Activated naive CD4-positive, alpha-beta T cell (primary cell): ENCODE data around the gene SGIP1.

Experiments
- DNase-seq, 4 experiments: peaks; one replicate each; lab custom pipeline; 2025; lab: John Stamatoyannopoulos, UW

Gene SGIP1

GRCh38 chr1:66533804-66534740 is at the start of gene SGIP1:
TSS of gene SGIP1 (plus strand) at chr1:66534153. CDS start at chr1:66534359, 206 bp downstream.
- DNase-seq = no peak

GRCh38 chr1:66489151-66489550 is 44.8 kb upstream of the SGIP1 start:
- DNase-seq = no peak

DNA sequence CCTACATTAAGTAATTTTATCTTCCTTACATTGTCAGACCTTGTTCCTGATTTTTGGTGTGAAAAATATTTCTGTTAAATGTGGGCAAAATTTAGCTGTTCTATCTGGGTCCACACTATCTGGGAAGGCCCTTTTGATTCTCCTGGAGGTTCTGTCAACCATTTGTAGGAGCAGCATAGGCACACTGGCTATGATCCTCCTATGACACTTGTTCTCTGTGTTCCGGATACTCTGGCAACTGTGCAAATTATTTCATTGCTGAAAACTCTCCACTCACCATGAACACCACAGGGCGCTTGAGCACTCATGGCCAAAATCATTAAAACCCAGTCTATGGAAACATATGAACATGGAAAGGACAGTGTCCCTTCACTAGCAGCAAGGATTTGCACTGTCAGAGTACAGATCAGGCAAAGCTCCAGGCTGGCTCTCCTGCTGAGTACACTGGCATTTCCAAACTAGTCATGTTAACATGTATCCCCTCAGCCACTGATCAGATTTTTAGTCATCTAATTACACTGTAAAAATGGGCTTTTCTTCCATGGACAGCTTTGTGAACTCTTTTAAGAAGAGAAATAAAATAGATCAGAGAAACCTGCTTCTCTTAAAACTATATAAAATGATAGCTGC is 43.9 kb upstream of the SGIP1 start:
- no peak for DNase-seq

GRCh38 chr1:66490816-66491215 is 43.1 kb upstream of the SGIP1 start:
- no peak for DNase-seq

GRCh38 chr1:66492424-66492823 is 41.5 kb upstream of the SGIP1 start:
- DNase-seq = no peak

DNA sequence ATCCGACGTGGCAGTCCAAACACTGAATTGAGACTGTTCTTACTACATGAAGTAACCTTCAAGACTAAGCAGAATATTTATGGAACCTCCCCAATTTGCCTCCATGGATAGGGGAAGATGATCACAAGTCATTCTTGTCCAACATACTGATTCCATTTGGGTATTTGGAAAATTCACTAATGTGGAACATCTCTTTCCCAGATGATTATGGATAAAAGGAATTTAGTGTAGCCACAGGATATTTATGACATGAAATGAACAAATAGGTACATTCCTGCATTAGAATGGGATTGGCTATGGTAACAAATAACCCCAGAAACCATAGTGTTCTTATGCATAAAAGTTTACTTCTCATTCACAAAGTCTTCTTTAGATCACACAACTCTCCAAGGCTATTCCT is 40.2 kb upstream of the SGIP1 start:
- DNase-seq = no peak

GRCh38 chr1:66494482-66494881 is 39.5 kb upstream of the SGIP1 start:
- no peak for DNase-seq

- DNase-seq = no peak
These were observed 38.5 kb upstream of the SGIP1 start for GRCh38 chr1:66495495-66495894.

GRCh38 chr1:66497910-66498309 is 36.0 kb upstream of the SGIP1 start:
- DNase-seq = no peak

GRCh38 chr1:66500301-66500700 is 33.7 kb upstream of the SGIP1 start:
- no peak for DNase-seq

DNA sequence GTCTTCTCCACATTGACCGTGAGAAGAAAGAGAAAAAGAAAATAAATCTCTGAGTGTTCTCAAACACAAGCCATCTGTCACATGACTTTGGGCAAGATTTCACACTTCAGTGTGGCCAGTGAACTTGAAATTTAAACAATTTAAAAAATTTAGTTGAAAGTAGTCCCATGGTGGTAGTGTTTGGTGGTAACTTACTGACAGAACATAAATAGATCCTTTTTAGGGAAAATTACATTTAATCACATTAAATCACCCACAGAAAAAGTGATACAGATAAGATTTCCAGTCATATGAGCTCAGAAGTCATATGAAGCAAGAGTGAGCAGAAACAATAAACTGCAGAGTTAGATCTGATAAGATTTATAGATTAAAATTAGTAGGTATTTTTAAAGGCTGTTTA is 31.9 kb upstream of the SGIP1 start:
- no peak for DNase-seq

DNA sequence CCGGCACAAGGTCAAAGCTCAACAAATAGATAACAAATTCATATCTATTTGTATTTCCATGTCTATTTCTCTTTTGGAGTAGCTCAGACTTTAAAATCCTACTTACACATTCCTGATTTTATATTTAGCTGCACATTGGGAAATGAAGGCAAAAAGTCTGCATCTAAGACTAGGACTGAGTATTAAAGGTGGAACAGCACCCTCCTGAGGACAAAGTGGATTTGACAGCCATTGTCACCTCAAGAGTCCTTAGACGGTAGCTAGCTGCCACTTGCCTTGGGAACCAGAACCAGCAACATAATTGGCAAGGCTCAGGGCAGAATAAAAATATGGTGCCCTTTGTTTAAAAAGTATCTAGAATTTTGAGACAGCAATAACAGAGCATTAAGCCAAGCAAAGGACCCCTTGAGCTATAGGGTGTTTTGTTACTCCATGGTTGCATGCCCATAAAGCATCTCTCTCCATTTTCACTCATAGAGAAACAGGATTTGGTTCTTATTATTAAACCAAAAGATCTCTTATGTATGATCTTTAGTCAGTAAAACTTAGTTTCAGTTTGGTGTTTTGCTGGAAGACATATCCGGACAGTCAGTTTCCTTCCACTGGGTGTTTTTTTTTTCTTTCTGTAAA is 30.0 kb upstream of the SGIP1 start:
- no peak for DNase-seq

DNA sequence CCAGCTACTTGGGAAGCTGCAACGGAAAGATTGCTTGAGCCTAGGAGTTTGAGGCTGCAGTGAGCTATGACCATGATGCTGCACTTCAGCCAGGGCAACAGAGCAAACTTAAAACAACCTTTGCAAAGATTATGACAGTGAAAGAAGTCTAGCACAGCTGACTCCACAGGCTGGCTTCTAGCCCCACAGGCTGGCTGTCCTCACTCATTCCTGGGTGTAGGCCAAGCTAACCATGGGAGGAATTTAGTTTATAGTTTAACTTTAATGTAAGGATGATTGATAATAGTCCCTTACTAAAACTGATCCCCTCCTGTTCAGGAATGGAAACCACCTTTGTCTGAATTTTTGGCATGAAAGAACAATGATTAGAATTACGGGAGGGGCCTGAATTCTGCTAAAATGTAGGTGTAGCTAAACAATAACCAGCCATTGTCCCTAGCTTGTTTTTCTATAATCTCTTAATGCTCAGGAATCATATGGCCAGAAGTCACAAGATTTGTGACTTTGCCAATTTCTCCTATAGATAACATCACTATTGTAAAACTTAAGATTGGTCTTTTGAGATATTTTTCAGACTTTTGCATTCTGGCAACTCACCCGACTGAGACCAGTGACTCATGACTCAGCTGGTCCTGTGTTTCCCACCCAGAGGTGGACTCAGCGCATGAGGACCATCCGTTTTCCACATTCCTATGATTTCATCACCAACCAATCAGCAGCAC is 28.1 kb upstream of the SGIP1 start:
- no peak for DNase-seq

DNA sequence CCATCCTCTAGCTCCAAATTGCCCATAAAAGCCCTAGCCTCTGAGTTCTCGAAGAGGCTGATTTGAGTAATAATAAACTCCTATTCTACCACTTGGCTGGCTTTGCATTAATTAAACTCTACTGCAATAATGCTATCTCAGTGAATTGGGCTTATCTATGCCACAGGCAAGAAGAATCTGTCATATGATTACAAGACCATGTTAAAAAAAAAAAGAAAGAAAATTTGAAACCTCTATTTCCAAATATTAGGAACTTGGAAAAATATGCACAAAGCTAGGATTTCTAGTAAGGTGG is 27.6 kb upstream of the SGIP1 start:
- no peak for DNase-seq

DNA sequence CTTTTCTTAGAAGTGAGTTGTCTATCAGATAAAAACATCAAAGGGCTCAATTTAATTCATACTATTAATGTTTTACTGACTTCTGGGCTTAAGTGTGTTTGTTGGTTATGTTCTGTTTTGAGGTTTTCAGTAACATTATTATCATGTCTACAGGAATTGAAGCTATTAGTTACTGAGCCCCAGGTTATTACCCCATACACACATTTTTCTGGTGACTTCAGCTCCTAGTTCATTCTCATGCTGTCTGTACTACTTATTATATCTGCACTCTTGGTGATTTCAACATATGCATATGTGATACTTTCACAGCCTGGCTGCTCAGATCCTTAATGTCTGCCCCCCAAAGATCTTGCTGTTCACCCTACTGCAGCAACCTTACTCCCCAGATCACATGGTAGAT is 27.0 kb upstream of the SGIP1 start:
- DNase-seq = no peak

GRCh38 chr1:66510407-66510806 is 23.5 kb upstream of the SGIP1 start:
- DNase-seq = no peak

GRCh38 chr1:66511118-66511517 is 22.8 kb upstream of the SGIP1 start:
- no peak for DNase-seq

DNA sequence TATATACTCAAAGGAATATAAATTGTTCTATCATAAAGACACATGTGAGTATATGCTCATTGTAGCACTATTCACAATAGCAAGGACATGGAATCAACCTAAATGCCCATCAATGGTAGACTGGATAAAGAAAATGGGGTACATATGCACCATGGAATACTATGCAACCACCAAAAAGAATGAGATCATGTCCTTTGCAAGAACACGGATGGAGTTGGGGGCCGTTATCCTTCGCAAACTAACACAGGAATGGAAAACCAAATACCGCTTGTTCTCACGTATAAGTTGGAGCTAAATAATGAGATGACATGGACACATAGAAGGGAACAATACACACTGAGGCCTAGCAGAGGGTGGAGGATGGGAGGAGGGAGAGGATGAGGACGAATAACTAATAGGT is 16.0 kb upstream of the SGIP1 start:
- no peak for DNase-seq

GRCh38 chr1:66518654-66519053 is 15.3 kb upstream of the SGIP1 start:
- DNase-seq = no peak

- DNase-seq = no peak
These were observed 14.0 kb upstream of the SGIP1 start for GRCh38 chr1:66519992-66520391.

GRCh38 chr1:66520655-66521054 is 13.3 kb upstream of the SGIP1 start:
- no peak for DNase-seq

DNA sequence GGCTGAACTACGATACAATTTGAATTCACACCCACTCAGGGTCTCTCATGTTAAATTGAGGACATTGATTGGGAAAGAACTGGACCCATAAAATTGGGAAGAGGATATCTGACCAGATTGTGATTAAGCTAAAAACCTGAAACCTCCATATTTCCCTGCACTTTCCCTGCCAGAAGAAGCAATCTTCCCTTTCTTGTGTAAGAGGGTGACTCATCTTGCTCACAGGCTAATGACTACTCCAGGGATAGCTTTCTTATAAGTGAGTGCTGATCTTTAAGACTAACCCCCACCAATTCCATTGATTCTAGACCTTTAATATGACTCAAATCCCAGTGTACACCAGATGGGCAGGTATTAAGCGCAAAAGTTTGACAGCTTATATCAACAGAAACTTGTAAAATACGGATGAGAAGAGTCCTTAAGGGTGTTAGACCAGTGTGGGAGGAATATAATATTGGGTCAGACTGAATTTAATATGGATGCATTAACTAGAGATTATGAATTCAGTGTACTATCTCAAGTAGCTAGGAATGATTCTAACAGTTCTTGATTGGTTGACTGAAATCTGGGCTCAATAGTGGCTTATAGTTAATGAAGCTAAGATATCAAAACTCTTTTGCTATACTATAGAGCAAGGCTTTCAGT is 12.1 kb upstream of the SGIP1 start:
- no peak for DNase-seq
